GM12801 (cell line): Measurements from ENCODE around the gene EXOC6.

Experiments
- TF ChIP-seq, protein P1 (sequence below): IDR thresholded peaks from one replicate; pipeline ENCODE4 v1.5.1; 2011; ENCODE audit warnings: control low read depth; ENCODE audit not compliant: insufficient read length; ENCODE audit errors: extremely low read depth

EXOC6 gene

DNA sequence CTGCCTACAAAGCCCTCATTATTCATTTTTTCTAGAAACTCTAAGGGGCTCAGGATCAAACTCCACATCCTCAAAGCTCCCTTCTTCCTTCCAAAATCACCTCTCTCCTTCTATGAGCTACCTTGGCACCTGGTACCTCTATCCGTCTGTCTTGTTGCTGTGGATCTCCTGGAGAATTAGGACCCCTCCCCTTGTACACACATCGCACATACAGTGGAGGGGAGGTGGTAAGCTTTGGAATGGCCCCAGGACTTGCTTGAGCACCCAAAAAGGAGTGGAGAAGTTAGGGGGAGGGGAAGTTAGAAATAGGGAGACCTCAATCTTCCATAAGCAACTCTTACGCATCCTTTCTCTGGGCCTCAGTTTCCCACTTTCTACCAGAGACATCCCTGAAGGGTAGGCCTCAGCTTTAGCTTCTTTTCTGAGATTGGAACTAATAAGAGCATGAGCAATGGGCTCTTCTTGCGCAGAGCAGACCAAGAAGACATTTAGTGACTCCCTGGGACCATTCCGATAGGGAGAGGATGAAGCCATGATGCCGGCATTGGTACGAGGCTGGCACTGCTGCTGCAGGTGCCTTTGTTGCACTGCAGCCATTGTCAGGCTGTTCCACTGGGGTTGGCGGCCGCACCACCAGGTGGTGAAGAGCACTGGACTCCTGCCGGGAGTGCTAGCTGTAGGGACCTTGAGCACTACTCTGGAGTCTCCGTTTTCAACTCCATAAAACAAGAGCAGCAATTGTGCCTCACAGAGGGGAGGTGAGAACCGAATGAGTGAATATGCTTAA lies 216.7 kb downstream of the EXOC6 start:
- TF ChIP-seq, protein P1, sequence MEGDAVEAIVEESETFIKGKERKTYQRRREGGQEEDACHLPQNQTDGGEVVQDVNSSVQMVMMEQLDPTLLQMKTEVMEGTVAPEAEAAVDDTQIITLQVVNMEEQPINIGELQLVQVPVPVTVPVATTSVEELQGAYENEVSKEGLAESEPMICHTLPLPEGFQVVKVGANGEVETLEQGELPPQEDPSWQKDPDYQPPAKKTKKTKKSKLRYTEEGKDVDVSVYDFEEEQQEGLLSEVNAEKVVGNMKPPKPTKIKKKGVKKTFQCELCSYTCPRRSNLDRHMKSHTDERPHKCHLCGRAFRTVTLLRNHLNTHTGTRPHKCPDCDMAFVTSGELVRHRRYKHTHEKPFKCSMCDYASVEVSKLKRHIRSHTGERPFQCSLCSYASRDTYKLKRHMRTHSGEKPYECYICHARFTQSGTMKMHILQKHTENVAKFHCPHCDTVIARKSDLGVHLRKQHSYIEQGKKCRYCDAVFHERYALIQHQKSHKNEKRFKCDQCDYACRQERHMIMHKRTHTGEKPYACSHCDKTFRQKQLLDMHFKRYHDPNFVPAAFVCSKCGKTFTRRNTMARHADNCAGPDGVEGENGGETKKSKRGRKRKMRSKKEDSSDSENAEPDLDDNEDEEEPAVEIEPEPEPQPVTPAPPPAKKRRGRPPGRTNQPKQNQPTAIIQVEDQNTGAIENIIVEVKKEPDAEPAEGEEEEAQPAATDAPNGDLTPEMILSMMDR = no peak

DNA sequence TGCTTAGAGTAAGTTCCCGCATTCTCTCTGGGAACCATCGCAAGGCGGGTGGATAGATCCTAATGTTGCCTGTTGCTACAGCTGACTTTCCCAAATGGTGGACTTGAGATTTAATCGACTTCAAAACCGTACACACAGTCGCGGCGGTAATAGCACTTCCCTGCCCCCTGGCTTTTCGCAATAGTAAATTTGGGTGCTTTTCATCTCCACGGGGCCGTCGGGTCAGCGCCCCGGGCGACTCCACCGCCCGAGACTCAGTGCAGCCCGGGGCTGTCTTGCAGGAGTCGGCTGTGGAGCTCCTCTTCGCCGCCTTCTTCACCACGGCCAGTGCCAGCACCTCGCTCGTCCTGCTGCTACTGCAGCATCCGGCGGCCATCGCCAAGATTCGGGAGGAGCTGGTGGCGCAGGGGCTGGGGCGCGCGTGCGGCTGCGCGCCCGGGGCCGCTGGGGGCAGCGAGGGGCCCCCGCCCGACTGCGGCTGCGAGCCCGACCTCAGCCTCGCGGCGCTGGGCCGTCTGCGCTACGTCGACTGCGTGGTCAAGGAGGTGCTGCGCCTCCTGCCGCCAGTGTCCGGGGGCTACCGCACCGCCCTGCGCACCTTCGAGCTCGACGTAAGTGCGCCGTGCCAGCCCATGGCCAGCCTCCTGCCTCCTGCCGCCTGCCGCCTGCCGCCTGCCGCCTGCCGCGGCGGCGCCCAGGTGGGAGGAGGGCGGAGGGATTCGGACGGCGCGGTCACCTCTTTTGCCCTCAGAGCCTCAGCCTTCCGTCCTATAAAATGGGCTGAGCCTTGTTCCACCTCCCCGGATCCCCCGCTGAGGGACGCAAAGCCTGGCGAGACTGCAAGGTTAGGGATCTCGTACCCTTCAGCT lies 217.6 kb downstream of the EXOC6 start:
- TF ChIP-seq, protein P1 = no peak

DNA sequence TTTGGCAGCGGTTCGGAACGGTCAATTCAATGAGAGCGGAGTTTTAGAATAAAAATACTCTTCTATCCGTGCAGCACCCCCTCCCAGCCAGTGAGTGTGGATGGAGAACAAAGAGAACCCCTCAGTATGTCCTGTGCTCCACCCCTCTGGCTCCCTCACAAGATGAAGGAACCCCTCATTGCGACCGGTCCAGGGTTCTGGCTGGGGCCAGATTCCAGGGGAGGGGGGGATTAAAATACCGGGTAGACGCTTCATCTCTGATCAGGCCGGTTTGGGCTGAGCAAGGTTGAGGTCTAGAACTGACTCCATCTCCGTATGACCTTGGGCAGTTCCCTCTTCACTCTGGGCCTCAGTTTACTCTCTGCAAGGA lies 218.2 kb downstream of the EXOC6 start:
- TF ChIP-seq, protein P1 = no peak

DNA sequence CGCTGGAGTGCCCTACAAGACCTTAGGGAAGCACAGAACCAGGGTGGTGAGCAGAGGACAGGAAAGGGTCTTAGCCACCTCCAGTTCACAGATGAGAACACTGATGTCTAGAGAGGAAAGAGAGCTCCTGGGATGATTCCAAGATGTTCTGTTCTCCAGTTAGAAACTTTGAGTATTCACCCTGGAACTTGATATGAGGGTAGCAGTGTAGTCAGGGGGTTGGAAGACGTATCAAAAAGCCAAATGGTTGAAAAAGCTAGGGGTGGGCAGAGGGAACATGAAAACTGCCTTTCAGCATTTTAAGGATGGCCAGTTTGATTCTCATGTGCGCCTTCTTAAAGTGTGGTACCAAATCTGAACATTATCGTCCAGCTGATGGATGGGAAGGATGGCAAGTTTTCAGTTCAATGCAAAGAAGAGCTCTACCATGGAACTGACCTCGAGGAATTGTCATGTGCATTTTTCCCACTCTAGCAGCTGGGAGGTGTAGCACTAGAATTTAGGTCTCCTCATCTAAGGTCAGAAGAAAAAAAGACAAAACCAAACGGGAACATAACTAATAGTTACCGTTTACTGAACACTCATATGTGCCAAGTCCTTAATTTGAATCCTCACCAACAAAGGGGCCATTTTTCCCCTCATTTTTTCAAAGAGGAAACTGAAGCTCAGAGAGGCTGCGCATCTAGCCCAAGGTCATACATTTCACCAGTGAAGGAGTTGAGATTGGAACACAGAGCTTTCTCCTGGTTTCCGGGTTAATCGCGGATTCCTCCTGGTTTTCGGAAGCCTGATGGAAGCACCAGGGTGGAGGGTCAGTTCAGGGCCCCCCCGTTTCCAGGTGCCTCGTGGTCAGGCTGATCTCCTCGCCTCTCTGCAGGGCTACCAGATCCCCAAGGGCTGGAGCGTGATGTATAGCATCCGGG lies 219.4 kb downstream of the EXOC6 start:
- TF ChIP-seq, protein P1 = no peak

DNA sequence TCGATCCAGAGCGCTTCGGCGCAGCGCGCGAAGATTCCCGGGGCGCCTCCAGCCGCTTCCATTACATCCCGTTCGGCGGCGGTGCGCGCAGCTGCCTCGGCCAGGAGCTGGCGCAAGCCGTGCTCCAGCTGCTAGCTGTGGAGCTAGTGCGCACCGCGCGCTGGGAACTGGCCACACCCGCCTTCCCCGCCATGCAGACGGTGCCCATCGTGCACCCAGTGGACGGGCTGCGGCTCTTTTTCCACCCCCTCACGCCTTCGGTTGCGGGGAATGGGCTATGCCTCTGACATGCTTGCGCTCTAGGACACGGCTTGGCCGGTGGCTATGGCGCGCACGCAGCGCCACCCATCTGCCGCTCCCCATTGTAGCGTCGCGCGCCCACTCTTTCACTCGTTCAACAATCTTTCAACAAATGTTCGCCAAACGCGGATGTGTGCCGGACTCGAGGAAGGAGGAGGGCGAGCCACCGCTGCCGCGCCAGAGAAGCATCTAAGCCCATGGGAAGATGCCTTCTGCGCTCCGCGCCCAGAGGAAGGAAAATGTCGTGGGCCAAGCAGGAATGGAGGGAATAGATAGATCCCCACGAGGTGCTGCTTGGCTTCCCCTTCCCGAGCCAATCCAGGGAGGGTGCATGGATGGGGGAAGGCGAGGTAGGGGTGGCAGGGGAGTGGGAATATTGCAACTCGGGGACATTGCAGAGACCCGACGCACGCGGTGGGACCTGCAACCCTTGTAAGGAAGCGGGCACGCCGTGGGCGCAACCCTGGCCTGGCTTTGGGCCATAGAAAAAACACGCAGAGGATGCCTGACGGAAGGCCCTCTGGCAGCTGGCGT lies 220.3 kb downstream of the EXOC6 start:
- TF ChIP-seq, protein P1 = no peak

DNA sequence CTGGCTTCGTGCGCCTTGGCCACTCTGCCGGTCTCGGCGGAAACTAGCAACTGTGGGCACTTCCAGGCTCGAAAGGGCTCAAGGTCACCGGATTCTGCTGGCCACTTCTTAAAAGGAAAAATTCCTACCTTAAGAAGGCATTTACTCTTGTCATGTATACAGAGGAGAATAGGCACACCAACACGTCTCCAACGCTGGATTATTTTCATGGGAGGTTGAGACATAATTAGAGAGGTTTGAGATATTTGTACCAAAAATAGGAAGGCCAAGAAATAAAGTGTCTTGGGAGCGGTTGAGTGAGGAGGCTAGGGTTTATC lies 220.9 kb downstream of the EXOC6 start:
- TF ChIP-seq, protein P1 = no peak
